Activated CD4-positive, alpha-beta T cell treated with anti-CD3 and anti-CD28 coated beads, Interleukin-2, amount 50 U/mL, for 48 hours (primary cell): ENCODE results near the gene EMC8.
A peak's percentile ranks its signal among the peaks of the same experiment; 100 is the strongest.

ENCODE experiments used
- DNase-seq, 2 experiments: peaks; one replicate each; pipeline ENCODE4 v3.0.0-alpha.2; 2020

Gene EMC8

DNA sequence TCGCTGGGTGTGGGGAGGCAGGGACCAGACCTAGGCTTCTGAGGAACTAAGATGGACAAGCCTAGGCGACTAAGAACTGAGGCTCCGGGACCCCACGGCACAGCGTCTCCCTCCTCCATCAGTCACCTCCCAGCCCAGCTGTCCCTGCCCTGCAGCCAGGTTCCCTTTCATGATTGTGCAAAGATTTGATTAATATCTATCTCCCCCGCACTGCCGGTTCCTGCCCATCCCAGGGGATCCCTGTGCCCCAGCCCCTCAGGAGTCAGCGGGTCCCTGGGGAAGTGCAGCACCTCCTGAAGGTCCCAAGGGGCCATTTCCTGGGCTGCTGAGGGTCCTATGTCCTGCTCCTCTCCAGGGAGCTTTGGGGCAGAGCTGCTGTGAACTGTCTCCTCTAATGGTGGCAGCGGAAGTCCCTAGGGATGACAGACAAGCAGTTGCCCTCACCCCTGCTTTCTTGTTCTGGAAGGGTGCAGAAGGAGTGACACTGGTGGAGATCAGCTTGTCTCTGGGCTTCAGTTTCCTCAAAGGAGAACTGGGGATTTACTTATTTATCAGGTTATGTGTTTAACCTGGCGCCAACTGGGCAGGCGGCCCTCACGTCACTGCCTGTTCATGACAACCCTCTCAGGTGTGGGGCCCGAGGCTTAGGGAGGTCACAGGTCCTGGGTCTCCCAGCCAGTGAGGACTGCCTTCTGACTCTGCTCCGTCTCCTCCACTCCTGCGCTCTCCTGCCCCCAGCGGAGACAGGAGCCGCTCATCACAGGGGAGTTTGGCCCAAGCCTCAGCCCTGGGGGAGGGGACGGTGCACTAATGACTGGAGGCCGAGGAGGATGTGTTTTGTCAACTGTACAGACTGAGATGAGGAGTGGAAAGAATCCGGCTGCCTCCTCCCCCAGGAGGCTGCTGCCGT is 46.6 kb downstream of the EMC8 start:
- DNase-seq, result no peak

DNA sequence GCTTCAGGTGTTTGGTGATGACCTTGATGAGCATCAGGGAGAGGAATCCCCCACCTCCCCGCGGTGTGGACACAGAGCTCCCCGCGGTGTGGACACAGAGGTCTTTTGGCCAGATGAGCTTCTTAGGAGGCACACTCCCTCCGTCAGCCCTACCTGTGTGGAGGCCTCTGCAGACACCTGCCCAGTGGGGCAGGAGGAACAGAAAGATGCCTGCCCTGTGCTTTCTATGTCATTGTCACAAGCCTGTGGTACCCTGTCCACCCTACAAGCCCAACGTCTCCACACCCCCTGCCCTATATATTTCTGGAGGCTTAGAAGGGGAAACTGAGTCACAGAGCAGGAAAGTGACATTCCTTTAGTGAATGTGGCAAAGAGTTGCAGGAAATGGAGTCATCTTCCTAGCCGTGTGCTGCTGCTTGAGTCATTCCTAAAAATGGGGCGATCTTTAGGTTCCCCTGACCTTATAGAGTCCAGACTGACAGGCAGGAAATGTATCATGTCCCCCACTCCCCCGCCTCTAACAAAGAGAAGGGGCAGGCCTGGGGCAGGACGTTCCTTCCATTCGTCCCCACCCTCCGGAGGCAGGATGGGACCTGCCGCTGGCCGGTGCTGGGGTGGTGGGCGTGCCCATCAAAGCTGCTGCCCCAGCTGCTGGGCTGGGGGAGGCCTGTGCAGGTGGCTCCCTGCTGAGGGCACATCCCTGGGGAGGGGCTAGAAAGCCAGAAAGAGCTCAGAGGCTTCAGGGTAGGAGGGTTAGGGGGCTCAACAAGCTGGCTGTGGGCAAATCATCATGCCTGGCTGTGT is 47.4 kb downstream of the EMC8 start:
- no peak for DNase-seq

DNA sequence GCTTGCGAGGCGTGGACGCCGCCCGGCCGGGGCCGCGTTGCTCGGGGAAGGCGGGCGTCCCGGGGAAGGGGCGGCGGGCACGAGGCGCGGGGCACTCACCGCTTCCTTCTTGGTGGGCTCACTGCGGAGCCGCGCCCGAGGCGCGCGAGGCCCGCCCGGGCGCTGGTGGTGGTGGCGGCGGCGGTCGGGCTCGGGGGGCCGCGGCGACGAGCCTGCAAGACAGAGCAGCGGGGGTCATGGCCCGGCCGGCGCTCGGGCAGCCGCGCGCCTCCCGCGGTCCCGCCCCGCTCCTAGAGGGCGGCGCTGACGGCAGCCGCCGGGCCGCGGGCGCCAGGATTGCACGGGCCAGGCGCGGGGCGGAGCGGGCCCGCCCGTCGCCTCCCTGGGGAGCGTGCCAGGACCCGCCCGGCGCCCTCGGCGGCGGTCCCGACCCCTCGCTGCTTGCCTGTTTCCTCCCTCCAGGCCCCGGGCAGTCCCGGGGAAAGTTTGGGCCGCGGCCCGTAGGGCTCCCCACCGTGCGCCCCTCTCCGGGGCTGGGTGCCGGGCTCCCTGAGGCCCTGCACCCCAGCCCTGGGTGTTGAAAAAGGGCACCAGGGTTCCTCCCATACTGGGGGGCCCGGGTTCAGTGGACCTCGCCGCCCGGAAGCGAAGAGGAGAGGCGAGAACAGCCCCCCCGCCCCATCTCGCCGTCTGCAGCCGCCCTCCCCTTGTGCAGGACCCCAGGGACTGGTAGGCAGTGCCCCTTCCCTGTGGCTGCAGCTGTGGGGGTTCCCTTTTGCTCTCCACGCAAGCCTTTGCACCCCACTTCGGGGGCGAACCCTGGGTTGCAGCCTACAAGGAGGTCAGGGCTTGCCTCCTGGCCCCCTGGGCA is 48.3 kb downstream of the EMC8 start, which contains the start of gene C16orf74:
Gene C16orf74 (minus strand): TSS at position 270 of the 871 bp plus-strand sequence. CDS start 15,879 bp downstream, outside the sequence.
- peak in 1 of 2 experiments; percentile 18 for DNase-seq

DNA sequence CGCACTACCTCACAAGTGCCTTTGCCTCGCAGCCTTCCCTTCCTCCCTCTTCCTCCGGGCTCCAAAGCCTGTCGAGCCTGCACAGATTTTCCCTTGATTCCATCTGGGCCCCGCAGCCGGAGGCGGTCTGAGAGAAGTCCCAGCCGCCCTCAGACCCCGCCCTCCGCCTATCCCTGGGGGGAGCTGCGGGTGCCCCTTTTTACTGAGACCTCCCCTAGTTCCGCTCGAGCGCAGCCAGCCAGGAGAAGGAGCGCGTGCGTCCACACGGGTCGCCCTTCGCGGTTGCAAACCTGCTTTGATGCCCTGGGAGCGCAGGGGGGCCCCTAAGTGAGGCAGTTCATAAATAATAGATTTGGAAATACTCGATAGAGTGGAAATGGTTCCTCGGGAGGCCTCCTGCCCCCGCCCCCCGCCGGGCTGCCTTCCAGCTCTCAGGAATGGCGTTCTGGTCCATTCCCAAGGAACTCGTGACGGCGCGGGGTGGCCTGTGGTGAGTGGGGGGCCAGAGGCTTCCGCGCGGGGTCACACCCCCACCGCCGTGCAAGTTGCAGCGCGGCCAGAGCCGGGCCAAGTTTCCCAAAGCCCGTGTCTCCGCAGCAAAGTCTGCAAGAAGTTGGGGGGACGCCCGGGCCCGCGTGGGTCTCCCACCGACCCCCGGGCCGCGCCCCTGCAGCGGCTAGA is 49.1 kb downstream of the EMC8 start:
- no peak for DNase-seq

DNA sequence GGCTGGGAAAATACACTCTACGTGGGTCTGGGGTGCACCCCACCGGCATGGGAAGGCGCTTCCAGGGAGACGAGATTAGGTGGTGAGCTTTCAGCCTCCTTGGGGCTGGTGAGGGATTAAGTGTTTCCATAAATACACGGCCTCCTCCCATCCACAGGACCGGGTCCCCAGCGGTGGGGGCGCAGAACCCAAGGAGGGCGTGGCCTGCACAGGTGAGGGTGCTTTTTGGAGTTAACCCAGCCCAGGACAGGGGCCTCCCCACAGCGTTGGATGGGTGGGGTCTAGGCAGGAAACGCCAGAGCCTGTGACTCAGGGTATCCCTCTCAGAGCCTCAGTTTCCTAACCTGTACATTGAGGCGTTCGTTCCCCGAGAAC is 49.6 kb downstream of the EMC8 start:
- no peak for DNase-seq

DNA sequence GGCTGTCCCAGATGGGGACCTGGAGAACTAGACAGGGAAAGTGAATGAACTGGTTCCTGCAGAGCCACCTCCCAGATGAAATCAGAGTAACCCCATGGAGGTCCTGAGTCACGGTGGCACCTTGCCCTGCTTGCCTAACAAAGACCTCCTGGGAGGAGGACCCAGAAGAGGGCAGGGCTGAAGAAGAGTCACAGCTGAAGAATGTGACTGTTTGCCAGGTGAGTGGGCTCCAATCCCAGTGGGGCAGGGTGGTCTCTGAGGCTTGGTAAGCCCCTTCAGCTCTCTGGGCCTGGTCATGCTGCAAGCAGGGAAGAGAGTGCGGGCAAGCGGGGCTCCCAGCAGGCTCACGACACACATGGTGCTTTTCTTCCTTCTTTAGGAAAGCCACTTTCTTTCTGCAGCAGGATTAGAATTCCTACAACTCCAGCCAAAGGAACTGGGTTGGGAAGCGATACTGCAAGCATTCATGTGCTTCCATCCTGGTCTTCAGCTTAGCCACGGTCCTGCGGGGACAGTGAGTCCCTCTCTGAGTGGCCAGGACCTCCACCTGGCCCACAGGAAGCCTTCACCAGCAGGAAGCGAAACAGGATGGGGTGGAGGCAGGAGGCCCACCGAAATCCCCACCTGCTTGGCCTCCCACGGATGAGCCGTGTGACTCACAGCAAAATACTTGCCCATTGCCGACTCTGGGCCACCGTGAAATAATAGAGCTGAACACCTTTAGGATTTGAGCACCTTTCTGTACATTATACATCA is 52.7 kb downstream of the EMC8 start:
- no peak for DNase-seq

DNA sequence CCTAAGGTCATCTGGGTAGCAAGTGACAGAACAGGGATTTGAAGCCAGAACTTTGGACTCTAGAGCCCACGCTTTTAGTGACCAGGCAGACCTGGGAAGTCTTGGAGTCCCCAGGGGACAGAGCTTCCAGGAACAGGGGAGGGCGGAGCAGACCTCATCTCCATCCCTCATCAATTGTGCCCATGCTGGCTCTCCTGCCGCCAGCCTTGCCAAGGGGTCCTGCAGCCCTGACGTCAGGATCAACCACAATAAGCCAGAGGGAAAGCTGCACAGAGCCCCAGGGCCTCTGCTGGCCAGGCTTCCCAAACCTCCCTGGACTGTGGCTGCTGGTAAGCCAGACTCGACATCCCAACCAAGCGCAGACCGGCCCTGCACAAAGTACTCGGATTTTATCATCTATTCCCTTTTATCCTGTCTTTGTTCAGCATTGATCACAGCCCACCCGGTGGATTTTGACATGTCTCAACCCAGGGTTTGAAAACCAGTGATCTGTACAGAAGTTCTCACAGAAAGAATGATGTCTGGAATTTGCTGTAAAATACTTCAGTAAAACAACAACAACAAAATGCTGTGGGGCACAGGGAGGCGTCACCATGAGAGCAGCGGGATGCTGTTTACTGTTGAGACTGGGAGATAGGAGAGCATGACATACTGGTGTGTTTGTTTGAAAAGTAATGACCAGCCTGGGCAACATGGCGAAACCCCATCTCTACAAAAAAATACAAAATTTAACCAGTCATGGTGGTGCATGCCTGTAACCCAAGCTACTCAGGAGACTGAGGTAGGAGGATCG is 60.2 kb downstream of the EMC8 start:
- no peak for DNase-seq

DNA sequence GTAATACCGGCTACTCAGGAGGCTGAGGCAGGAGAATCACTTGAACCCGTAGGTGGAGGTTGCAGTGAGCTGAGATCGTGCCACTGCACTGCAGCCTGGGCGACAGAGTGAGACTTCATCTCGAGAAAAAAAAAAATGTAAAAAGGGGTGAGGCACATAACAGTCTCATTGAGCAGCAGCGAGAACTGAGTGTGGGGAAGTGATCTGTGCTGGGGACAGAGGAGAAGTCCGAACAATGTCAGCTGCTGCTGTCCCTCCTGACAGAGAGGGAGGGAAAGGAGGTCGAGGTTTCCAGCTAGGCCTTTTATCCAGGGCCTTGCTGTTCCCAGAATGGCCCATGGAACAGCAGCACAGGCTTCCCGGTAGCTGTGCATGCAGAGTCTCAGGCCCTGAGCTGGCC is 62.4 kb downstream of the EMC8 start:
- DNase-seq, result no peak

DNA sequence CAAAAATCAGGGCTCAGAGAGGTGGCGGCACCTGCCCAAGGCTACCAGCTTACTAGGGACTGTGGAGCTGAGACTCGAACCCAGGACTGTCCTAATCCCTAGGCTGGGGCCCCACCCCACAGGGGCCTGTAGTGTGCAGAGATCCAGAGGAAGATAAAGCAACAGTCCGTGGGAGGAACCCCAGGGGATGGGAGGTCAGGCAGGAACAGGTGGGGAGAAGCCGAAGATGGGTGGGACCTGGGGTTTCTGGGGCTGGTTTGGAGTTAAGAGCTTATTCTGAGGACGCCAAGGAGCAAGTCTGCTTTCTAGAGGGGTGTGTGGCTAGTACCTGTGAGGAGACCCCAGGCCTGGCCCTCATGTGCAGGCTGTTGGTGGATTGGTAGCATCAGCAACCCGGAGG is 63.4 kb downstream of the EMC8 start:
- no peak for DNase-seq

DNA sequence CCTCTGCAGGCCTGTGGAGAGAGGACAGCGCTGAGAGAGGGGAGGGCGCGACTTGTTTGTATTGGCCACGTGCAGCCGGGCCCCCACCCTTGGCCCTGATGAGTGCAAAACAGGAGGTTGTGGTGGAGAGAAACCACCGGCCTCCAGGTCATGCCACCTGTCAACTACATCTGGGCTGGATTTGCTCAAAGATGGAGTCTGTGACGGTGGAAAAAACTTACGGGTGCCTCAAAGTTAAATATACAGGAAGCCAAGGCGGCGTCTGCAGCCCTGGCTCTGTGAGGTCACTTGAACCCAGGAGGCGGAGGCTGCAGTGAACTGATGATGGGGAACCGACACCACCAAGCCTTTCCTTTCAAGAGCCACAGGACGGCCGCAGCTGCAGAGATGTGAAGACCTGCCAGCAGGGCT is 64.1 kb downstream of the EMC8 start:
- peak; percentile 17 to 27 for DNase-seq

DNA sequence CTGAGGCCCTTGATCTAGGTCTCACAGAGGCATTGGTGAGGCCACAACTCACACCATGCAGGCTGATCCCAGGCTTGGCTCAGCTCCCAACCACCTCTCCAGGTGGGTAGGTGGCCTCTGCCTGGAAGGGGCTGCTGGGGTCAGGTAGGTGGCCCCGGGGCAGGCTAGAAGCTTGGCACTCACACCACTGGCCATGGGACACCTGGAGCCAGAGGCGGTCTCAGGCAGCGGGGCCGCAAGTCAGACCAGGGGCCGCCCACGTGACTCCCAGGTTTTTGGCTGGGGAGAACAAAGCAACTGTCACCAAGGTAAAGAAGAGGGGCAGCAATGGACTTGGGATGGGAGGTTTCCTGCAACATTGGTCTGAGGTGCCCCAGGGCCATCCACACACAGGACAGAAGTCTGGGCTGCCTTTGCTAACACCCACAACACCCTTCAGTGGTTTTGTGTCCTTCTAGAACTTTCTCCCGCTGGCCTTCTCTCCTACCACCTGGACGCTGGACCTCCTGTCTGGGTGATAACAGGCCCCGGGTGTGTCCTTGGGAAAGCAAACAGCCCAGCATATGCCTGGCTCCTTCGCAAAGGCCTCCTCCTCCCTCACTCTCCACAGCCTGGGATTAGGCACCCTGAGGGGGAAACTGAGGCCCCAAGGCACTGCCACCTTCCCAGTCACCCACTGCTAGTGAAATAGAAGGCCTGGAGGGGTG is 64.9 kb downstream of the EMC8 start:
- DNase-seq, result no peak

DNA sequence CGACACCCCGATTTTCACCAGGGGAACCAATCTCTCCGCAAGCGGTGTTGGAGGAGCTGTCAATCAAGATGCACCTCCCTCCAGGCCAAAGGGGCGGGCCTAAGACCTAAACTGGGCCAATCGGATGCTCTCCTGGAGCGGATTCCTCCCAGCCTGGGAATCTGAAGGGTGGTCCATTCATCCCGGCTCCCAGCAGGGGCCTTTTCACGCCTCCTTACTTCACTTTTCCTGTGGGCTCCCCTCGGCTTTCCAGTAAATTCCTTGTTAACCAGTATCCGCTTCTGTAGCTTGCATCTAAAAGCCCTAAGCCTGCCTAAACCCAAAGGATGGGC is 65.5 kb downstream of the EMC8 start:
- no peak for DNase-seq

DNA sequence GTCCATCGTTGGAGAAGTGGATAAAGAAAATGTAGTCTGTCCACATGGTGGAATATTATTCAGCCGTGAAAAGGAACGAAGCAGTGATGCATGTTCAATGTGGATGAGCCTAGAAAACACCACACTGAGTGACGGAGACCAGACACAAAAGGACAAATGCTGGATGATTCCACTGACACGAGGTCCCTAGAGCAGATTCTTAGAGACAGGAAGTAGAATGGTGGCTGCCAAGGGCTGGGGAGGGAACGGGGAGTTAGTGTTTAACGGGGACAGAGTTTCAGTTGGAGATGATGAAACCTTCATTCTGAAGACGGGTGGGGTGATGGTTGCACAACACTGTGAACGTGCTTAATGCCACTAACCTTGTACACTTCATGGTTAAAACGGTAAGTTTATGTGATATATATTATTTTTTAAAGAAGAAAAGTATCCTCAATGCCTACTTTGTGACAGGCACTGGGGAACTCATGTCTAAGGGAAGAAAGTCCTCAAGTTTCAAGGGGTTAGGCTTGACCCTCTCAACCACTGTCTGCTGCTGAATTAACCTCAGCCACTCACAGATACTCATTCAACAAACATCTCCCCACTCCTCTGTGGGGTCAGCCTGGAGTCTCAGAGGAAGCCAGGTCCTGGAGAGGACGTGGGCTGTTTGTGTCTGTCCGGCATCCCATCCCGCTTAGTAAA is 66.0 kb downstream of the EMC8 start:
- no peak for DNase-seq

DNA sequence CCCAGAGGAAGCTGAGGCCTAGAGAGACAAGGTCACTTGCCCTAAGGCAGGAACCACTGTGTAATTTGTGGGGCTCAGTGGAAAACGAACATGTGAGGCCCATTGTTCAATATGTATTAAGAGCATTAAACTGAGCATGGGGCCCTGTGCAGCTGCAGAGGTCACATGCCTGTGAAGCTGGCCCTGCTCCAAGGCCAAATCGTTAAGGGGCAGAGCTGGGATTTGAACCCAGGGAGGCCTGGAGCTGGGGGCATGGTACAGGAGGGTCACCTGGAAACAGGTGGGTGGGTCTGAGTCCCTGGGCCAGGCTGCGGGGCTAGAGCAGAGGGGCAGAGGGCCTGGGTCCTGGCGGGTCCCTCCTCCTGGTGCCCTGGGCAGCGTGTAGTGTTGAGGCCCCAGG is 68.2 kb downstream of the EMC8 start:
- no peak for DNase-seq

DNA sequence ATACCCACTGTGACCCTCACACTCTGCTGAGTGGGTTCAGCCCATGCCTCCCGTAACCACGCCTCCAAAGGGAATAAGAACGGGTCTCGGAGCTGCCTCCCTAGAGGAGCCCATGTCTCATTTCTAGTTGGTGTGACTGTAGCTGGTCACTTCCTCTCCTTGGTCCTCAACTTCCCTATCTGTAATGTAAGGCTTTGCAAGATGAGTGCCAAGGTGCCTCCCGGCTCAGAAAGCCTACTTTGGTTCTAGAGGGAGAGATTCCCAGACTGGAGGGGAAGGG is 69.2 kb downstream of the EMC8 start:
- DNase-seq, result no peak

DNA sequence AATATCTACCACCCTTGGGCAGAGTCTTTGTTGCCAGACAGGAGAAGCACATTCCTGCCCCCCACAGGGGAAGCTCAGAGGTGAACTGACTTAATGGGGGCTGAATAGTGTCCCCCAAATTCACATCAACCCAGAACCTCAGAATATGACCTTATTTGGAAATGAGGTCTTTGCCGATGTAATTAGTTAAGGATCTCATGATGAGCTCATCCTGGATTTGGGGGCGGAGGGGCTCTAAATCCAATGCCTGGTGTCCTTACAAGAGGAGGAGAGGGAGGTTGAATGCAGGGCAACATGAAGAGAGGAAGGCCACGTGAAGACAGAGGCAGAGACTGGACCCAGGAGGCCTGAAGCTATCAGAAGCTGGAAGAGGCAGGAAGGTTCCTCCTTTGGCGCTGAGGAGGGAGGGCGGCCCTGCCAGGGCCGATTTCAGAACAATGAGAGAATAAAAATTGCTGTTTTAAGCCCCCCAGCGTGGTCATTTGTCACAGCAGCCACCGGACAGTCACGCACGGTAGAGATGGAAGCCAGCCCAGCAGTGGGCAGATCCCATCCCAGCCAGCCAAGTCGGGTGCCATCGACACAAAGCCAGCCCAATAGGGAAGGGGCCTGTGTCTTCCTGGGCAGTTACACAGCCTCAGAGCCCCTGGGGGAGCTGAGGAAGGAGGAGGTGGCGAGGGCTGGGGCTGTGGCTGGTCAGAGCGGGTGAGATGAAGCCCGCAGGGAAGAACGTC is 69.7 kb downstream of the EMC8 start:
- DNase-seq, result no peak

DNA sequence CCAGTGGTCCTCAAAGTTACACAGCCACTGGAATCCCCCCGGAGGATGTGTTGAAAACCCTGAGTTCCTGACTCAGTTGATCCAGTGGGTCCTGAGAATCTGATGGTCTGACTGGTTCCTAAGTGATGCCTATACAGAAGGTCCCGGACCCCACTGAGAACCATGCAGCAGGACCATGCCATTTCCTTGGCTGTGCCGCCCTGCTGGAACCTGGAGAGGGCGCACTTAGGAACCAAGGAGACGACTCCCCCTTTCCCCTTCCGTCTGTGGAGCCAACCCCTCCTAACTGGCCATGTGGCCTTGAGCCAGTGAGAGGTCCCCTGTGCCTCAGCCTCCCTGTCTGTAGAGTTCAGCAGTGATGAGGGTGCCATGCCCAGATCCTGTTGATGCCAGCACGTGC is 70.5 kb downstream of the EMC8 start:
- DNase-seq, result no peak
